ENCODE results near the gene IVD. TPM values are rescaled to one million over a fixed set of nuclear protein-coding genes. Genes with fewer than 3 reads are reported as not detected.
A peak's percentile ranks its signal among the peaks of the same experiment; 100 is the strongest.

The IVD gene
- total and polyA plus RNA-seq, 4 experiments from 2014 or later: 25.7 to 62.2 (median 41.6) TPM

DNA sequence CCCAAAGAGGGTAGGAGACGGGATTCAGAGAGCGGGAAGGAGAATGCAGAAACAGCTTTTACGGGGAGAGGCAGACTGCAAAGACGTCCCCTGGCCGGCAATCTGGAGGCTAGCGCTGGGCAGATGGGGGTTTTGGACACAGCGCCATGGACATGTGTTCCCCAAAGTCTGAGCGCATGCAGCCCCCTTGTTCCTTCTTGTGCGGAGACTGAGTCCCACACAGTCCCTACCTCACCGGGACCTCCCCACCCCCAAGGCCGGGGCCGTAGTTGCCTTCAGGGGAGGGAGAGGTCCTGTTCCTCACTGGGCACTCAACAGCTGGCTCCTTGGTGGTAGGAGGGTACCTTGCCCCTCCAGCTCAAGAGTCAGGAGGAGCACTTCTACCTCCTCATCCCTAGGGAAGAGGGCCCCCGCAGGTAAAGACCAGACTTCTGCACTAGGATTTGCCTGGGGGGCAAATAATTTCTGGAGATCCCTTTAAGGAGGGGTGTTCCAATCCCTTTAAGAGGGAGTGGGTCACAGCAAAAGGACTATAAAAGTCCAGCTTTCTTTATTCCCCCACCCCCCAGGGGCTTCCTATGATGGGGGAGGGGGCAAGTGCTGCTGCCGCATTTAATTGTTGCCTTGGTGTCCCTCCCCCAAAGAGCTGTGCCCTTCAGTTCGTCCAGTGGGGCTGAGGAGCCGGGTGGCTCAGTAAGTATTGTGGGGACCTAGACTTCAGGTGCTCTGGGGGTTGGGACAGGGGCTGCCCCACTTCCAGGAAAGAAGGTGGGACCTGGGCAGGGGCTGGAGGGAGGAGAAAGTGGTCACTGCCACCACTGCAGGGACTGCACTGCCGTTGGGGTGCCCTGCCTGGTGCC, 31.5 kb downstream of the IVD start:
- peaks cover 38% of the 10 kb centered on the region for H3K4me1 ChIP-seq (ENCODE audit: insufficient read depth, low read length)
- no peaks in the 10 kb centered on the region for H3K36me3 ChIP-seq (ENCODE audit: insufficient read depth, low read length)
- peaks cover 17 to 58% (median 33%) of the 10 kb centered on the region in 4 donors for H3K4me1 Mint-ChIP-seq
- H3K4me3 Mint-ChIP-seq: peak overlapping the region; percentile 59 to 84 (median 77)
- ChIA-PET CTCF (ENCODE audit: partially characterized antibody) (no interaction called here), POLR2A (ENCODE audit: partially characterized antibody) (interaction anchor here (1.3 to 3.5 kb wide), 2 partner anchors 15 to 32 kb away, joined by 3 to 21 read pairs; partner anchors contain the start of gene IVD)
- H3K27me3 Mint-ChIP-seq: peaks cover 13 to 14% of the 10 kb centered on the region in 2 donors
- H3K4me3 ChIP-seq (ENCODE audit: low read length in 2 of 2): peak overlapping the region; percentile 22 to 37
- DNase-seq: no peak
- H3K27me3 ChIP-seq (ENCODE audit: insufficient read depth, low read length): peaks cover 12% of the 10 kb centered on the region
- intact Hi-C loops (cut with micrococcal nuclease): loop anchor here (5.0 kb wide), 1 partner anchor 35 kb away; the partner anchor contains the start of gene CHST14
- H3K27ac ChIP-seq (ENCODE audit: low read depth, low read length): no peak overlapping the region
- no peaks in the 10 kb centered on the region for H3K9me3 Mint-ChIP-seq
- H3K27ac Mint-ChIP-seq: peak overlapping the region in 2 of 7 donors; percentile 35 to 53
- H3K36me3 Mint-ChIP-seq: peaks cover 0 to 6% of the 10 kb centered on the region in 2 donors
- H3K9me3 ChIP-seq (ENCODE audit: control insufficient read depth in 1 of 2, low read length in 2 of 2): no peaks in the 10 kb centered on the region

DNA sequence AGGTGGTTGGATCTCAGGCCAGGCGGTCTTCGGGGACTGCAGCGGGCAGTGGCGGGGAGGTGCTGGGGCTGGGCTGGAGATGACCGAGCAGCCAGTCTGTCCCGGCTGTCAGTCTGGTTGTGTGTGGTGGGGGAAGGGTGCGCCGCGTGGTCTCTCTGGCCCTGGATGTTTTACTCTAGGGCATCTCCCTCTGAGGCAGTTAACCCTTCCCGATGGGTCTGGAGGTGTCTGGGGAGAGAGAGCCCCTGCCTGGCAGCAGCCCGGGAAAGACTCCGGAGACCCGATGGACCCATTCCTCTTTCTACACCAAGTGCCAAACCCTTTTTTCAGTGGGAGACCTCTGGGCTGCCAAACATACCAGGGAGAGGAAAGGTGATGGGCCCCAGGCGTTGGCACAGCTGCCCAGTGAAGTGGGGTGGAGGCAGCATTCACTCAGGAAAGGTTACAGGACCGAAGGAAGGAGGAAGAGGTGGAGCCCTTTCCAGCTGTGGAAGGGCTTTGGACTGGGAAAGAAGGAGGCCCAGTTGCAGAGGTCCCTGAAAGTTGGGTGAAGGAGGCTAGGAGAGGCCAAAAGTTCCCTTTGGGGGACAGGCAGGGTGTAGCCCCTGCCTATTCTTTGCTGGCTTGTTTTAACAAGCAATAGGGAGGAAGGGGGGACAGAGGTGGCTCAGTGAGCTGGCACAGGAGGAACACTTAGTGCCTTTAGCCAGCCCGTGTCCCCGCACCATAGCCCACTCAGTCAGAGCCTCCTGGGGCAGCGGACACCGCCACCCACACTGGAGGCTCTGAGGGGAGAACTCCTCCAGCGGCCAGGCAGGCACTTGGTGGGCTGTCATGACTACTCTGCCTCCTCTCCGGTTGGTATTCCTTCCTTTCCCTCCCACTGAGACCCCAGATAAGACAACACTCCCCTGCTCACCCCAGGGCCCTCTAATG, 32.4 kb downstream of the IVD start:
- peaks cover 46% of the 10 kb centered on the region for H3K4me1 ChIP-seq (ENCODE audit: insufficient read depth, low read length)

DNA sequence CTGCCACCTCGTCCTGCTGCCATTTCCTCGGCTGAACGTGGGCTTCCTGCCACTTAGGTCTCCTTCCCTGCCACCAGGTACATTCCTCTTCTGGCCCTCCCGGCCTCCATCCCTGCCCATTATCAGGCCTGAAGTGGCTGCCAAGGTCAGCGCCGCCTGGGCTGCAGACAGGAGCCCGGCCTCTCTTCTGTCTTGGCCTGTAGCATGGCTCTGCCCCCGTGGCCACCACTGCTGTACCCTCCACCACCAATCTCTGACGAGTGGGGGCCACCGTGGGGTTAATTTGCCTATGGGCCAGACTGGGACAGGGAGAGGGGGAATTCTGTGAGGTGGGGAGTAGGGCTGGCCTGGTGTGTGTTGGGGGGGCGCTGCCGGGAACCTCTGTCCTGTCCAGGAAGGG, 33.1 kb downstream of the IVD start:
- Mint-ChIP-seq H3K36me3 (peaks cover 0 to 10% of the 10 kb centered on the region in 2 donors), H3K27ac (peak overlapping the region in 2 of 7 donors; percentile 13 to 82), H3K4me1 (peaks cover 31 to 74% (median 48%) of the 10 kb centered on the region in 4 donors), H3K4me3 (peak overlapping the region in 7 of 8 donors; percentile 4 to 79 (median 27)), H3K27me3 (peaks cover 13 to 14% of the 10 kb centered on the region in 2 donors), H3K9me3 (no peaks in the 10 kb centered on the region)
- DNase-seq: no peak
- POLR2A ChIA-PET (ENCODE audit: partially characterized antibody): interaction anchor here (1.1 to 5.7 kb wide), 3 partner anchors 14 to 33 kb away, joined by 3 to 94 read pairs (median 3); partner anchors contain the start of gene IVD
- Histone ChIP-seq H3K9me3 (ENCODE audit: control insufficient read depth in 1 of 2, low read length in 2 of 2) (no peaks in the 10 kb centered on the region), H3K27ac (ENCODE audit: low read depth, low read length) (no peak overlapping the region), H3K27me3 (ENCODE audit: insufficient read depth, low read length) (peaks cover 12% of the 10 kb centered on the region), H3K36me3 (ENCODE audit: insufficient read depth, low read length) (no peaks in the 10 kb centered on the region), H3K4me3 (ENCODE audit: low read length in 2 of 2) (no peak overlapping the region), H3K4me1 (ENCODE audit: insufficient read depth, low read length) (peaks cover 53% of the 10 kb centered on the region)
- CTCF ChIA-PET (ENCODE audit: partially characterized antibody): interaction anchor here (5.7 kb wide), 1 partner anchor 68 kb away, joined by 29 read pairs; no protein-coding TSS in a partner anchor
- intact Hi-C loops (cut with micrococcal nuclease): loop anchor here (5.0 kb wide), 1 partner anchor 34 kb away; the partner anchor contains the start of gene CHST14

More for the DNA sequence above, 32.4 kb downstream of the IVD start:
- no peak for DNase-seq
- H3K27me3 ChIP-seq (ENCODE audit: insufficient read depth, low read length): peaks cover 12% of the 10 kb centered on the region
- intact Hi-C loops (cut with micrococcal nuclease): loop anchor here (5.0 kb wide), 1 partner anchor 34 kb away; the partner anchor contains the start of gene CHST14
- no peak overlapping the region for H3K27ac ChIP-seq (ENCODE audit: low read depth, low read length)
- Mint-ChIP-seq H3K9me3 (no peaks in the 10 kb centered on the region), H3K4me3 (peak overlapping the region; percentile 4 to 79 (median 38)), H3K27me3 (peaks cover 13 to 14% of the 10 kb centered on the region in 2 donors), H3K36me3 (peaks cover 0 to 10% of the 10 kb centered on the region in 2 donors), H3K4me1 (peaks cover 24 to 67% (median 41%) of the 10 kb centered on the region in 4 donors), H3K27ac (peak overlapping the region in 4 of 7 donors; percentile 21 to 82 (median 30))
- no peak overlapping the region for H3K4me3 ChIP-seq (ENCODE audit: low read length in 2 of 2)
- CTCF ChIA-PET (ENCODE audit: partially characterized antibody): no interaction called here
- H3K9me3 ChIP-seq (ENCODE audit: control insufficient read depth in 1 of 2, low read length in 2 of 2): no peaks in the 10 kb centered on the region
- POLR2A ChIA-PET (ENCODE audit: partially characterized antibody): interaction anchor here (1.1 to 5.7 kb wide), 4 partner anchors 14 to 33 kb away, joined by 3 to 94 read pairs (median 12); partner anchors contain the start of gene IVD
- no peaks in the 10 kb centered on the region for H3K36me3 ChIP-seq (ENCODE audit: insufficient read depth, low read length)

DNA sequence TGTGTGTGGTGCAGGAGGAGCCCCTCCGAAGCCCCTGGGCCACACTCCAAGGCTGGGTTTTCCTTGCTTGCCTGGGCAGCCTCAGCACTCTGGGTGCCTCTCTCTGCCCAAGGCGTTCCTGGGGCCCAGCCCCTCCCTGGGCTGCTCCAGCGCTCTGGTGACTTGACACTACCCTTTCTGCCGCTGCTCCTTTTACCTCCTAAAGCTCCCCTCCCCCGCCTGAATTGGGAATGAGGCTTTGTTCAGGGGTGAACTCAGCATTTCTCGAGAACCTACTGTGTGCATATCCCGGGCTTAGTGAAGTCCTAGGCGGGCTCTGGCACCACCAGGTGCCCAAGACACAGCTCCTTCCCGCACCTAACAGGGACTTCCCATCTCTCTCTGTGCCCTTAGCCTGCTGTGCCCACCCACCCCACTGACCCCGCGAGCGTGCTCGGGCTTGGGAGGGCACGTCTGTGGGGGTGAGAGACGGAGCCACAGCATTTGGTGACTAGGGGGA, 33.9 kb downstream of the IVD start:
- CTCF ChIA-PET (ENCODE audit: partially characterized antibody): interaction anchor here (0.6 to 5.7 kb wide), 7 partner anchors 10 to 118 kb away, joined by 3 to 29 read pairs (median 4); no protein-coding TSS in a partner anchor
- H3K4me3 Mint-ChIP-seq: peak overlapping the region; percentile 87 to 96 (median 92)
- Histone ChIP-seq H3K4me3 (ENCODE audit: low read length in 2 of 2) (peak overlapping the region; percentile 62 to 65), H3K27ac (ENCODE audit: low read depth, low read length) (no peak overlapping the region), H3K4me1 (ENCODE audit: insufficient read depth, low read length) (peaks cover 61% of the 10 kb centered on the region), H3K27me3 (ENCODE audit: insufficient read depth, low read length) (peaks cover 12% of the 10 kb centered on the region), H3K36me3 (ENCODE audit: insufficient read depth, low read length) (no peaks in the 10 kb centered on the region), H3K9me3 (ENCODE audit: control insufficient read depth in 1 of 2, low read length in 2 of 2) (no peaks in the 10 kb centered on the region)
- no peak for DNase-seq
- H3K27ac Mint-ChIP-seq: peak overlapping the region in 4 of 7 donors; percentile 87 to 93 (median 90)
- H3K27me3 Mint-ChIP-seq: peaks cover 13 to 14% of the 10 kb centered on the region in 2 donors
- peaks cover 39 to 82% (median 56%) of the 10 kb centered on the region in 4 donors for H3K4me1 Mint-ChIP-seq
- H3K36me3 Mint-ChIP-seq: peaks cover 0 to 10% of the 10 kb centered on the region in 2 donors
- H3K9me3 Mint-ChIP-seq: no peaks in the 10 kb centered on the region
- intact Hi-C loops (cut with micrococcal nuclease): loop anchor here (5.0 kb wide), 1 partner anchor 33 kb away; the partner anchor contains the start of gene CHST14
- POLR2A ChIA-PET (ENCODE audit: partially characterized antibody): interaction anchor here (0.7 to 5.7 kb wide), 11 partner anchors 10 to 132 kb away, joined by 3 to 94 read pairs (median 5); partner anchors contain the start of genes CCDC32, DISP2, INAFM2 and IVD

DNA sequence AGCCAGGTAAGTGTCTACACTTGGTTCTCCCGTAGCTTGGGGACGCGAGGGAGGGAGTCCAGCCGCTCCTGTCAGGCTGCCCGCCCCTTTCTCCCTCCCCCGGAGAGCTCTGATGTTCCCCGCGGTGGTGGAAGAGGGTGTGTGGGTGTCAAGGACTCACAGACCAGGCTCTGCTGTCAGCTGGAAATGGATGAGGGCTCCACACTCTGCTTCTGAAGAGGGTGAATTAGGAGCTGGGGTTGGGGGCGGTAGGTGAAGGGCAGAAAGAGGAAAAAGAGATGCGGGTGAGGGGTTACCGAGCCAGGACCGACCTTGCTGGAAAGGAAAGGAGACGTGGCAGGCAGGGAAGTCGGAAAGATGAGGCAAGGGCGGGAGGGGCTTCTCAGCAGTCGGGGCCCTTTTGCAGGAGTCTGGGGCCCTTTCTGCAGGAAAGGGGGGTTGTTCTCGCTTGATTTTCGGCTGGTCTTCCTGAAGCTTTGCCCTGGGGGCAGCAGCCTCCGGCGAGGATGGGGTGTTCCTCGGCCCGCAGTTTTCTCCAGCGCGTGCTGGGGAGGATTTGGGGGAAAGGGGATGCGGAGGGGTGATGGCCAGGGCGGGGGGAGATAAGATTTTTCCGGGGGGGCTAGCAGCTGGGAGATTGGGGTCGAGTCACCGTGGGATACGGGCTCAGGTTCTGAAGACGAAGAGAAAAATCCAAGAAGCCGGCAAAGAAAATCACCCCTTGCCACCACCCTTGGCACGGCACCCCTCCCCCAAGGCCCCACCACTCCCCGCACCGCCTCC, 34.6 kb downstream of the IVD start:
- Histone ChIP-seq H3K27ac (ENCODE audit: low read depth, low read length) (peak overlapping the region; percentile 38), H3K4me1 (ENCODE audit: insufficient read depth, low read length) (peaks cover 67% of the 10 kb centered on the region), H3K36me3 (ENCODE audit: insufficient read depth, low read length) (no peaks in the 10 kb centered on the region), H3K27me3 (ENCODE audit: insufficient read depth, low read length) (peaks cover 12% of the 10 kb centered on the region), H3K9me3 (ENCODE audit: control insufficient read depth in 1 of 2, low read length in 2 of 2) (no peaks in the 10 kb centered on the region), H3K4me3 (ENCODE audit: low read length in 2 of 2) (peak overlapping the region; percentile 62 to 65)
- Mint-ChIP-seq H3K27me3 (peaks cover 13 to 14% of the 10 kb centered on the region in 2 donors), H3K4me3 (peak overlapping the region; percentile 87 to 96 (median 92)), H3K9me3 (no peaks in the 10 kb centered on the region), H3K4me1 (peaks cover 45 to 83% (median 59%) of the 10 kb centered on the region in 4 donors), H3K36me3 (peaks cover 0 to 10% of the 10 kb centered on the region in 2 donors), H3K27ac (peak overlapping the region; percentile 87 to 93 (median 92))
- POLR2A ChIA-PET (ENCODE audit: partially characterized antibody): interaction anchor here (0.8 to 5.7 kb wide), 15 partner anchors 10 to 254 kb away, joined by 3 to 94 read pairs (median 4); partner anchors contain the start of genes CCDC32, DISP2, IVD and PLCB2
- peak in 4 of 5 donors; percentile 19 to 63 (median 28) for DNase-seq
- intact Hi-C loops (cut with micrococcal nuclease): loop anchor here (2.0 to 5.0 kb wide), 3 partner anchors 32 to 129 kb away; partner anchors contain the start of genes CHST14, IVD and RPUSD2
- CTCF ChIA-PET (ENCODE audit: partially characterized antibody): interaction anchor here (0.5 to 5.7 kb wide), 13 partner anchors 10 to 118 kb away, joined by 3 to 29 read pairs (median 4); no protein-coding TSS in a partner anchor

All from CD4-positive, alpha-beta memory T cell (primary cell).